Mesenteric fat pad (tissue), 1 donor: ENCODE data around the gene HNMT. TPM values are rescaled to one million over a fixed set of nuclear protein-coding genes. Genes with fewer than 3 reads are reported as not detected.
"Not testable (repeated sequence)": the region's sequence is repeated elsewhere in the genome, so short reads cannot be mapped to it uniquely, and the experiment has no call there.

Source experiments
- DNase-seq: peaks from one replicate; pipeline ENCODE4 v3.0.0-alpha.2; 2020; ENCODE audit warnings: low spot score
- total RNA-seq: library from RNA; stranded (reverse); fragmentation: NEBNext Ultra II Directional; extraction: Animal tissue kit (Norgen Biotek cat#: 25700); gene quantifications from one replicate; pipeline ENCODE4 v1.2.1, GENCODE V29; 2021
- donor health status: DM: yes; HTN: yes; CAD: no.

The HNMT gene
- total RNA-seq, 1 donor from 2014 or later, result 91.4 TPM

- no peak for DNase-seq
Measured at GRCh38 chr2:137973280-137973679, 9.0 kb downstream of the HNMT start.

- DNase-seq, result no peak
Measured at GRCh38 chr2:137975280-137976271, 11.3 kb downstream of the HNMT start.

- DNase-seq, result no peak
Measured at GRCh38 chr2:137976274-137976673, 12.0 kb downstream of the HNMT start.

DNA sequence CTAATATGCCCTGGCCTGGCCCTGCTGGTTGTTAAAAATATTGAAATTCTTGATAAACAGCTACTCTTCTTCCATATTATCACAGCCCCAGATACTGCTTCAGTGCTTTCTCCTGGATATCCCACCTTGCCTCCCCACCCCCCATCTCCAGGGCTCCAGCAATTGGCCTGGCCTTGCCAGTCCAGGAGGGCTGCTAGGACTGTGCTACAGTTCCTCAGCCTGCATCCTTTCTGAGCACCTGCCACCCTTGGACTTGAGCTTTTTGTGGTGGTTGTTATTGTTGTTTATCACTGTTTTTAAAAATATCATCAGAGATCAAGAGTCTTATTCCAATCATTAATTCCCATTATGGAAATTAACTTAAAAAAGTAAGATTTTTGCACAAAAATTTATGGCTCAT, 13.5 kb downstream of the HNMT start:
- DNase-seq, result no peak

DNA sequence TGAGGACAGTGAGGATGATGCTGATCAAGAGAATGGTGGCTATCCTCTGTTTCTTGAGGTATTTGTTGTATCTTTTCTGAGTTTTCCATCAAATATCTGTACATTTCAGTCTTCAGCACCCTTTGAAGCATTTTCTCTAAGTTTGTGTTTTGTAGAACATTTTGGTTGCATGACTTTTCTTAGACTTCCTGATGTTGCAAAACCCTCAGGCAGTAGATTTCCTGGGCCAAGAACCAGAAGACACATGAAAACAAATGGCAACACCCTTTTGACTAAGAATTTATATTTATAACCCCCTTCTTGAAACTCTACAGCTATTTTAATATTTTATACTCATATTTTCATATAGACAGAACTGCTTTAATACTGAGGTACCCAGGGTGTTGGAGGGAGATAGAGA, 16.2 kb downstream of the HNMT start:
- DNase-seq, result no peak

DNA sequence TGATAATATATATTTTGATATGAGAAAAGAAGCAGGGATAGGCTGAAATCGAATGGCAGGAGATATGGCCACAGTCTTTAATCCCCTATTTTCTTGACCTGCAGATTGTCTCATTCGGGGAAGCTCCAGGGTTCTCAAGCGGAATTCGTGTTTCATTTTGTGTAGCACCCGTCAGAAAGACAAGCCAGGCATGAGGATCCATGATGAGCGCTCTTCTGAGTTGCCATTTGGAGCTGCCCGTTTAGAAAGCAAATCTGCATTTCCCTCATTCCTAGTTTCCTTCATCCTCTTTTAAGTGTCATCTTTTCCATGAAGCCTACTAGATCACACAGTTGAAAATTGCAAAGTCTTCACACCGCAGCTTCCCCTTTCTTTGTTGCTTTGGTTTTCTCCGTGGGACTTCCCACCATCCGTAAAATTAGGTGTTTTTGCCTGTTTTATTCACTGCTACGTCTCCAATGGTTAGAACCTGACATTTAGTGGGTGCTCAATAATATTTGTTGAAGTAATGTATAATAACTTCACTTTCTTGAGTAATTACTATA, 16.9 kb downstream of the HNMT start:
- no peak for DNase-seq

DNA sequence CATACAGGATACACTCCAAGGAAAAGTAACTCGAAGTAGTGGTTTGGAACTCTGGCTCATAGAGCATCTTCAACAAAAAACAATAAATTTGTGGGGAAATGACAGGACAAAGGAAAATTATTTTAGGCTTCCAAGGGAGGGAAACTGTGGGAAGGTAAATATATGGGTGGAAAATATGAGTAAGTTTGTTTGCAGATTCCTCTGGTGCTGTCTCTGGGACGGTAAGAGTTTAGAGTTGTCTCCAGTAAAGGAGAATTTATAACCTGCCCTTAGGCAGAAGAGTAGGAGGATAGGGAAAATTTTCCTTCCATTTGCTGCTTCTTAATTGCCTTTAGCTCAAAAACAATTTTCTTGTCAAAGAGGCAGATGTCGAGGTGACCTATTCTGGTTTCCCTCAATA, 19.3 kb downstream of the HNMT start:
- no peak for DNase-seq

DNA sequence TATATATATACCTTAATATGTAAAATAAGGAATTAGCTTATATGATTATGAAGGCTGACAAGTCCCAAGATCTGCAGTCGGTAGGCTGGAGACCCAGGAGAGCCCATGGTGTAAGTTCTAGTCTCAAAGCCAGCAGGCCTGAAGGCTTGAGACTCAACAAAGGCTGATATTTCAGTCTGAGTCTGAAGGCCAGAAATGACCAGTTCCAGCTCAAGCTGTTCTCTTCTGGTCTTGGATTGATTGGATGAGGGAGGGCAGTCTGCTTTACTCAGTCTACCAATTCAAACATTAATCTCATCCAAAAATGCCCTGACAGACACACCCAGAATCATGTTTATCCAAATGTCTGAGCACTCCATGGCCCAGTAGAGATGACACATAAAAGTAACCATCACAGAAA, 22.0 kb downstream of the HNMT start:
- no peak for DNase-seq

DNA sequence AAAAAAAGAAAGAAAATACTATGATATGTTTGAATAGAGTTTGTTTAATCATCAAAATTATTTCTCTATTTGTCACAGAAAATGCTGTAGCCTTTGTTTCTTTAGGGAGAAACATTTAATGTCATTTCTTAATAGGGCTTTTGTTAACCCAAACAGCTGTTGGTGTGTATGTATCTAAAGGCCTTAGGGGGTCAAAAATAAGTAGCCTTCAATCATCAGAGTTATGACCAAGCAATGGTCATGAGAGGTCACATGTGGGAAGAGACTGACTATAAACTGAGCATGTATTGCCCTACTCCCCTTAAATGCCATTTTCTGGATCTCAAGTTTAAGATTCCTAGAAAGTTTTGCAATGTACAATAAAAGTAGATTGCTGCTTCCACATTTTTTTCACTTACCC, 22.7 kb downstream of the HNMT start:
- no peak for DNase-seq

- no peak for DNase-seq
Measured at GRCh38 chr2:137991078-137991477, 26.8 kb downstream of the HNMT start.

- DNase-seq, result no peak
Measured at GRCh38 chr2:137992039-137992646, 27.9 kb downstream of the HNMT start.

DNA sequence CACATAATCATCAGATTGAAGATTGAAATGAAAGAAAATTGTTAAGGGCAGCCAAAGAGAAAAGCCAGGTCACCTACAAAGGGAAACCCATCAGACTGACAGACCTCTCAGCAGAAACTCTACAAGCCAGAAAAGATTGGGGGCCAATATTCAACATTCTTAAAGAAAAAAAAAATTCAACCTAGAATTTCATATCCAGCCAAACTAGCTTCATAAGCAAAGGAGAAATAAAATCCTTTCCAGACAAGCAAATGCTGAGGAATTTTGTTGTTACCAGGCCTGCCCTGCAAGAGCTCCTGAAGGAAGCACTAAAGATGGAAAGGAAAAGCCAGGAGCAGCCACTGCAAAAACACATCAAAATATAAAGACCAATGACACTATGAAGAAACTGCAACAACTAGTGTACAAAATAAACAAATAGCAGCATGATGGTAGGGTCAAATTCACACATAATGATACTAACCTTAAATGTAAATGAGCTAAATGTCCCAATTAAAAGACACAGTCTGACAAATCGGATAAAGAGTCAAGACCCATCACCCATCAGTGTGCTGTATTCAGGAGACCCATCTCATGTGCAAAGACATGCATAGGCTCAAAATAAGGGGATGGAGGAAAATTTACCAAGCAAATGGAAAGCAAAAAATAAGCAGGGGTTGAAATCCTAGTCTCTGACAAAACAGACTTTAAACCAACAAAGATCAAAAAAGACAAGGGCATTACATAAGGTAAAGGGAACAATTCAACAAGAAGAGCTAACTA, 29.6 kb downstream of the HNMT start:
- DNase-seq, result not testable (repeated sequence)

GRCh38 chr2:137995368-137995767, 31.1 kb downstream of the HNMT start:
- not testable (repeated sequence) for DNase-seq

DNA sequence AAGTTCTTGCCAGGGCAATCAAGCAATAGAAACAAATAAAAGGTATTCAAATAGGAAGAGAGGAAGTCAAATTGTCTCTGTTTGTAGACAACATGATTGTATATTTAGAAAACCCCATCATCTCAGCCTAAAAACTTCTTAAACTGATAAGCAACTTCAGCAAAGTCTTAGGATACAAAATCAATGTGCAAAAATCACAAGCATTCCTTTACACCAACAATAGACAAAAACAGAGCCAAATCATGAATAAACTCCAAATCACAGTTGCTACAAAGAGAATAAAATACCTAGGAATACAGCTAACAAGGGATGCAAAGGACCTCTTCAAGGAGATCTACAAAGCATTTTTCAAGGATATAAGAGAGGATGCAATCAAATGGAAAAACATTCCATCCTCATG, 31.9 kb downstream of the HNMT start:
- DNase-seq, result not testable (repeated sequence)

DNA sequence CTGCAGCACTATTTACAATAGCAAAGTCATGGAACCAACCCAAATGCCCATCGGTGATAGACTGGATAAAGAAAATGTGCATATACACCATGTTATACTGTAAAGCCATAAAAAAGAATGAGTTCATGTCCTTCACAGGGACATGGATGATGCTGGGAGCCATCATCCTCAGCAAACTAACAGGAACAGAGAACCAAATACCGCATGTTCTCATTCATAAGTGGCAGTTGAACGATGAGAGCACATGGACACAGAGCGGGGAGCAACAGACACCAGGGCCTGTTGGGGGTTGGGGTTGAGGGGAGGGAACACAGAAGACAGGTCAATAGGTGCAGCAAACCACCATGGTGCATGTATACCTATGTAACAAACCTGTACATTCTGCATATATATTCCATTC, 33.5 kb downstream of the HNMT start:
- no peak for DNase-seq

- no peak for DNase-seq
Measured at GRCh38 chr2:137998503-137998902, 34.2 kb downstream of the HNMT start.

DNA sequence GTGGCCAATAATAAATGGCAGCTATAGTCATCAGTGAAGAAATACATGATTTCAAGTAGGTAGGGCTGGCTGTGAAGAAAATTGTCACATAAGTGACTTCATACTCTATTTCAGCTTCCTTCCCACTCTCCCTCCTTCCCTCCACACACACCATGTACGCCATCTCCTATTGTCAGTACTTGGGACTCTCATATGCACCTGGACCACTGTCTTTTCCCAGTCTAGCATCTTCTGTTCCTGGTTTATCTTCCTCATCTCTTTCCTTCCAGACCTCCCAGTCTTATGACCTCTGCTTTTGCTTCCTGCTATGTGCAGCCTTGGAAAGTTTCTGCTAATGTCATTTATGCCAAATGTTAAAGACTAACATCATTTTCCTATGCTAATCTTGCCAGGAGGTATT, 35.0 kb downstream of the HNMT start:
- DNase-seq, result no peak

- DNase-seq, result no peak
Measured at GRCh38 chr2:138000009-138000408, 35.7 kb downstream of the HNMT start.

DNA sequence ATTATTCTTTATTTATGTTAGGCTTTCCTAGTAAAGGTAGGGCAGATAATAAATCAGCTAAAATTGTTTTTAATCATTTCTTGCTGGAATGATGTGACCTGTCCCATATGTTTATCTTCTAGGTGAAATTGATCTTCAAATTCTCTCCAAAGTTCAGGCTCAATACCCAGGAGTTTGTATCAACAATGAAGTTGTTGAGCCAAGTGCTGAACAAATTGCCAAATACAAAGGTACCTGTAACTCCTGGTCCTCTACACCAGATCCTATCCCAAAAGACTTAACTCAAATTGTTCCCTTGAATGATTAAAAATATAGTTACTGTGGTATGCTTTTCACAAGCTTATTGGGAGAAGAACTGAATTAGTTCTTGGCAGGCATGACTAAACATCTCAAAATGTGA, 36.5 kb downstream of the HNMT start:
- no peak for DNase-seq

DNA sequence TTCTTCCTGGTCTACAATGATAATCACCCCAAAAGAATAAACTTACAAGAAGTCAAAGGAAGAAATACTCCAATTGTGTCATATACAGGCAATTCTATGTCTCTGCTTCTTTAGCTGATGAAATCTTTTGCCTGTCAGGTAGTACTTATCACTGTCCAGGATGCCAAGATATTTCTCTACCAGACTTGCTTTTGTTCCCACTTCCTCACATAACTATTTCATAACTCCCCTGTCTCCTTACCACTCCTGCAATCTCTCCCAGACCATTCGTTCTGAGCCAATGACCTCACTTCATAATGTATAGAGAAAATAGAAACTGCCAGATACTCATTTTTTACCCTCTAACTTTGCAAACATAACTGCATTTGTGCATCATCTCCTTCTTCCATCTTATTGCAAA, 39.1 kb downstream of the HNMT start:
- no peak for DNase-seq

DNA sequence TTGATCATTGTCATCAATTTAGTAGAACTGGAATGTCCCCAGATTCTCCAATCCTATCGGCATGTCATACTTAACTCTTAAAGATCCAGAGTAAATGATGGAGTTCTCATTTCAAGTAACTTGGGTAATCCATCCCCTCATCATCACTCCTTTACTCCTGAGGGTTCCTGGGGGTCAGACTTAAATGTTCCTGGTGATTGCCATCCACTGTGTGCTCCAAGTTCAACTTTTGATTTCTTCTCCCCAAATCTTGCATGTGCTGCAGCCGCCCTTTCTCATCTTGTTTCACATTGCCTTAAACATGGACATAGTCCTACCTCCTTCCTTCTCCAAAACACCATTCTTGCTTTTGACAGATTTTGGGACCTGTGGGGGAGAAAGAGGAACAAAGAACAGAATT, 43.2 kb downstream of the HNMT start:
- no peak for DNase-seq

DNA sequence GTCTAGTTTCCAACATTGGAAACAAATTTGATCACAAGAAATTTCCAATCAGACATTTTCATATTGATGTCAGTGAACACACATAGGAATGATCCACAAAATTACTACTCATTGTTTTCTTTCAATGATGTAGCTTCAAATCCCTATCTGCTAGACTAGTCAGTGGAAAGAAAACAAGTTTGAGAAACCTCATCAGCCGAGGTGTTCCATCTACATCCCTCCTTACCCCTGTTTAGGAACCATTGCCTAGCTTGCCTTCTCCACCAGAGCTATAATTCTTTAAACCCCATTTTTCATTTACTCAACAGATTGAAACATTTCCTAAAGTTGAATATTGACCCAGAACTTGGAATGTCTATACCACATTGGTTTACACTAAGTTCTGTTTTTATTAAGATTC, 45.3 kb downstream of the HNMT start:
- DNase-seq, result no peak
